H1 (cell line): ENCODE results near the gene E2F1. TPM values are rescaled to one million over a fixed set of nuclear protein-coding genes. Genes with fewer than 3 reads are reported as not detected.

ENCODE experiments used
- CTCF ChIA-PET: fragments of 300-600 bp; sonication (Branson Sonifier 250); formaldehyde crosslinking; loops from one replicate; lab custom pipeline; 2021; ENCODE audit not compliant: partially characterized antibody; lab: Charles Lee
- POLR2A ChIA-PET: fragments of 300-600 bp; sonication (Branson Sonifier 250); formaldehyde crosslinking; loops from one replicate; lab custom pipeline; 2021; ENCODE audit warnings: inconsistent platforms; ENCODE audit not compliant: partially characterized antibody; lab: Charles Lee
- DNase-seq, 2 experiments: peaks; one replicate each; pipeline versions ENCODE4 v3.0.0 to v3.0.0-alpha.2; 2010 to 2022; ENCODE audit warnings: low spot score in 2 of 2, low read depth in 1 of 2, mixed read lengths in 1 of 2
- FAIRE-seq: peaks from 2 replicates; lab custom pipeline; 2011; peaks lifted over from hg19 to GRCh38; lab: Jason Lieb, UNC
- H2AFZ ChIP-seq: 2 replicates; pipeline ENCODE4 v1.8.1; 2012; ENCODE audit warnings: low read length, inconsistent platforms
- H2AK5ac ChIP-seq: 2 replicates; pipeline ENCODE4 v1.6.1; 2013; ENCODE audit warnings: low read depth, low read length
- H2BK120ac ChIP-seq: replicated peaks from 2 replicates; pipeline ENCODE3; 2013; ENCODE audit warnings: low read depth, low read length, inconsistent platforms
- H2BK12ac ChIP-seq: 2 replicates; pipeline ENCODE4 v1.6.1; 2013; ENCODE audit warnings: low read depth, low read length
- H2BK15ac ChIP-seq: 2 replicates; pipeline ENCODE4 v1.6.1; 2013; ENCODE audit warnings: low read length
- H2BK20ac ChIP-seq: 2 replicates; pipeline ENCODE4 v1.6.1; 2013; ENCODE audit warnings: low read length
- H2BK5ac ChIP-seq: 2 replicates; pipeline ENCODE4 v1.6.1; 2013; ENCODE audit warnings: low read depth, low read length
- H3K14ac ChIP-seq: 2 replicates; pipeline ENCODE4 v1.6.1; 2013; ENCODE audit warnings: inconsistent platforms; ENCODE audit not compliant: insufficient read length
- H3K18ac ChIP-seq: 2 replicates; pipeline ENCODE4 v1.6.1; 2013; ENCODE audit warnings: low read length; ENCODE audit errors: extremely low read depth
- H3K23ac ChIP-seq: 2 replicates; pipeline ENCODE4 v1.6.1; 2013; ENCODE audit warnings: inconsistent platforms; ENCODE audit not compliant: insufficient read length
- H3K23me2 ChIP-seq: 2 replicates; pipeline ENCODE4 v1.6.1; 2013; ENCODE audit warnings: low read depth, low read length
- H3K27ac ChIP-seq: 2 replicates; pipeline ENCODE4 v1.6.1; 2011; ENCODE audit warnings: low read depth, low read length, inconsistent platforms
- H3K27me3 ChIP-seq, 4 experiments: replicated peaks in 1 of 4; 1 replicate in 1 of 4; 2 replicates in 3 of 4; pipeline versions ENCODE4 v1.6.1 to v1.8.1; 2011 to 2013; ENCODE audit warnings: low read length in 3 of 4, mild to moderate bottlenecking in 3 of 4, inconsistent platforms in 2 of 4, mixed read lengths in 2 of 4, moderate library complexity in 1 of 4; ENCODE audit not compliant: control insufficient read depth in 3 of 4, insufficient read depth in 3 of 4; ENCODE audit errors: extremely low read depth in 1 of 4
- H3K36me3 ChIP-seq, 4 experiments: 2 replicates each; pipeline versions ENCODE4 v1.6.1 to v1.8.1; 2011 to 2013; ENCODE audit warnings: mild to moderate bottlenecking in 4 of 4, low read length in 3 of 4, moderate library complexity in 2 of 4, control low read depth in 1 of 4, inconsistent platforms in 1 of 4; ENCODE audit not compliant: insufficient read depth in 4 of 4, control insufficient read depth in 2 of 4
- H3K4ac ChIP-seq: replicated peaks from 2 replicates; pipeline ENCODE3; 2013; ENCODE audit warnings: low read length, low read depth, mixed read lengths, inconsistent platforms; ENCODE audit not compliant: insufficient read length
- H3K4me1 ChIP-seq, 4 experiments: replicated peaks in 1 of 4; 1 replicate in 1 of 4; 2 replicates in 3 of 4; pipeline versions ENCODE4 v1.6.1 to v1.8.1; 2011 to 2013; ENCODE audit warnings: low read length in 3 of 4, inconsistent platforms in 2 of 4, mixed read lengths in 1 of 4; ENCODE audit not compliant: insufficient read depth in 4 of 4, control insufficient read depth in 3 of 4
- H3K4me2 ChIP-seq, 2 experiments: 2 replicates each; pipeline versions ENCODE4 v1.6.1 to v1.8.1; 2011 to 2013; ENCODE audit warnings: low read depth in 2 of 2, low read length in 2 of 2, control low read depth in 1 of 2, inconsistent platforms in 1 of 2, mild to moderate bottlenecking in 1 of 2; ENCODE audit not compliant: insufficient read depth in 1 of 2
- H3K4me3 ChIP-seq, 4 experiments: fragments of 200-600, 300-600 bp in 1 of 4; sonication (generic), shearing (Covaris generic), sonication (Bioruptor Twin) in 1 of 4; 2 replicates each; pipeline versions ENCODE4 v1.5.1 to v1.8.1; 2011 to 2016; ENCODE audit warnings: low read length in 4 of 4, low read depth in 3 of 4, control low read depth in 2 of 4, inconsistent platforms in 2 of 4, mild to moderate bottlenecking in 2 of 4, mixed read lengths in 1 of 4, moderate library complexity in 1 of 4; ENCODE audit not compliant: insufficient read depth in 2 of 4; ENCODE audit errors: extremely low read depth in 1 of 4
- H3K56ac ChIP-seq: replicated peaks from 2 replicates; pipeline ENCODE3; 2013; ENCODE audit warnings: low read depth, mild to moderate bottlenecking, mixed read lengths, low read length, inconsistent platforms; ENCODE audit not compliant: insufficient read length
- H3K79me1 ChIP-seq: 2 replicates; pipeline ENCODE4 v1.6.1; 2013; ENCODE audit warnings: low read depth, low read length, control low read depth
- H3K79me2 ChIP-seq, 2 experiments: 2 replicates each; pipeline versions ENCODE4 v1.6.1 to v1.8.1; 2012 to 2013; ENCODE audit warnings: low read length in 2 of 2, mild to moderate bottlenecking in 2 of 2, inconsistent platforms in 1 of 2; ENCODE audit not compliant: insufficient read depth in 2 of 2, control insufficient read depth in 1 of 2
- H3K9ac ChIP-seq, 4 experiments: replicated peaks in 1 of 4; 1 replicate in 1 of 4; 2 replicates in 3 of 4; pipeline versions ENCODE4 v1.6.1 to v1.8.1; 2011 to 2013; ENCODE audit warnings: low read depth in 3 of 4, low read length in 3 of 4, control low read depth in 2 of 4, mild to moderate bottlenecking in 2 of 4, moderate library complexity in 2 of 4, inconsistent platforms in 1 of 4; ENCODE audit errors: extremely low read depth in 1 of 4
- H3K9me3 ChIP-seq, 2 experiments: 2 replicates each; pipeline versions ENCODE4 v1.6.1 to v1.8.1; 2012 to 2013; ENCODE audit warnings: mild to moderate bottlenecking in 2 of 2, moderate library complexity in 2 of 2, control low read depth in 1 of 2, inconsistent platforms in 1 of 2, low read depth in 1 of 2, low read length in 1 of 2, mixed read lengths in 1 of 2; ENCODE audit not compliant: insufficient read depth in 2 of 2
- H4K20me1 ChIP-seq, 2 experiments: replicated peaks in 1 of 2; 2 replicates each; pipeline versions ENCODE3 to v1.8.1; 2011 to 2013; ENCODE audit warnings: inconsistent platforms in 2 of 2, low read length in 2 of 2, mild to moderate bottlenecking in 1 of 2; ENCODE audit not compliant: insufficient read depth in 2 of 2, control insufficient read depth in 1 of 2
- H4K5ac ChIP-seq: 2 replicates; pipeline ENCODE4 v1.6.1; 2013; ENCODE audit warnings: low read length, low read depth, mixed read lengths, inconsistent platforms; ENCODE audit not compliant: insufficient read length
- H4K8ac ChIP-seq: 2 replicates; pipeline ENCODE4 v1.8.0; 2013; ENCODE audit warnings: mild to moderate bottlenecking, moderate library complexity, low read length, inconsistent platforms; ENCODE audit not compliant: insufficient read depth; ENCODE audit errors: extremely low read depth
- H4K91ac ChIP-seq: replicated peaks from 2 replicates; pipeline ENCODE3; 2013; ENCODE audit warnings: low read length, mixed read lengths, inconsistent platforms; ENCODE audit not compliant: insufficient read length
- KDM1A ChIP-seq: fragments of 200-600, 300-600 bp; sonication (generic); IDR thresholded peaks from 2 replicates; pipeline ENCODE4 v1.7.1; 2016; ENCODE audit warnings: mild to moderate bottlenecking, low read length, borderline replicate concordance
- POLR2AphosphoS5 ChIP-seq: IDR thresholded peaks from 2 replicates; pipeline ENCODE4 v1.6.1; 2011; ENCODE audit warnings: low read depth, low read length
- WGBS, 2 experiments: shearing (Covaris generic) in 1 of 2; methylation state at CpG; one replicate each; pipeline versions ENCODE4 v1.1.6 to v1.1.7; 2013 to 2015; ENCODE audit warnings: low lambda C conversion rate in 2 of 2, mixed read lengths in 2 of 2, inconsistent platforms in 1 of 2, low coverage in 1 of 2, missing lambda C conversion rate in 1 of 2; ENCODE audit not compliant: insufficient replicate concordance in 2 of 2, insufficient coverage in 1 of 2, insufficient read length in 1 of 2; ENCODE audit errors: extremely low coverage in 1 of 2, missing lambda C conversion rate in 1 of 2; 5-methylcytosine and 5-hydroxymethylcytosine counted together
- polyA plus RNA-seq, 7 experiments: library from polyadenylated mRNA; depleted of rRNA in 3 of 7; stranded (reverse) in 5 of 7; unstranded in 2 of 7; fragments of >200 nt in 5 of 7; fragments of 200-250 nt in 2 of 7; gene quantifications; 1 replicate in 5 of 7; 2 replicates in 1 of 7; 4 replicates in 1 of 7; pipeline versions ENCODE4 v1.2.1 to v1.2.3, GENCODE V29; 2011 to 2013; ENCODE audit warnings: missing spikeins in 2 of 7, mixed read lengths in 2 of 7
- total RNA-seq: library from RNA; stranded (reverse); fragmentation: NEBNext Ultra II Directional; extraction: Animal tissue kit (Norgen Biotek cat#: 25700); gene quantifications from 2 replicates; pipeline ENCODE4 v1.2.1, GENCODE V29; 2021

Gene E2F1
- total and polyA plus RNA-seq, 2 of the 8 experiments (the other 6 are each of a cell fraction or from before 2014, with no cell fraction given): 33.4 to 35.8 TPM

- TF ChIP-seq POLR2AphosphoS5 (0 out of 2 replicates have a peak, but pooled peaks have one; percentile 26), KDM1A (no peak)
- Histone ChIP-seq H3K56ac (no peak overlapping the region), H4K5ac (no peak overlapping the region), H3K4me2 (no peak overlapping the region), H3K4me1 (peaks cover 0 to 9% (median under 1%) of the 10 kb centered on the region in 4 experiments; a peak in 4 of 7 replicates), H3K14ac (no peak overlapping the region), H3K79me1 (no peaks in the 10 kb centered on the region), H2AFZ (no peak overlapping the region), H2BK12ac (no peak overlapping the region), H3K27ac (no peak overlapping the region), H2BK120ac (no peak overlapping the region), H2BK20ac (no peak overlapping the region), H3K23me2 (no peaks in the 10 kb centered on the region), H2AK5ac (no peak overlapping the region), H3K79me2 (no peaks in the 10 kb centered on the region), H2BK5ac (no peak overlapping the region), H4K91ac (no peak overlapping the region), H4K8ac (no peak overlapping the region; the same call in 1 of the 2 replicates), H4K20me1 (peaks cover 0 to 4% of the 10 kb centered on the region in 2 experiments), H3K27me3 (no peaks in the 10 kb centered on the region), H3K36me3 (peaks cover 0 to 11% (median 0%) of the 10 kb centered on the region in 4 experiments; a peak in 2 of 8 replicates), H3K9me3 (no peaks in the 10 kb centered on the region), H3K9ac (no peak overlapping the region), H2BK15ac (no peak overlapping the region), H3K23ac (no peak overlapping the region), H3K18ac (no peak overlapping the region), H3K4me3 (no peak overlapping the region), H3K4ac (no peak overlapping the region)
- DNase-seq: no peak
- POLR2A ChIA-PET: interaction anchor here (0.9 kb wide), 1 partner anchor 15 kb away, joined by 3 read pairs; no protein-coding TSS in a partner anchor
- CTCF ChIA-PET: interaction anchor here (0.7 to 1.6 kb wide), 4 partner anchors 11 to 215 kb away, joined by 3 to 5 read pairs (median 3); no protein-coding TSS in a partner anchor
- FAIRE-seq: no peak
- WGBS, 2 experiments: 88% methylated on average over 19 of the region's 19 CpGs; no CpG with 5 or more reads in 1 of the 2 experiments
Measured at GRCh38 chr20:33649201-33649681, 36.9 kb downstream of the E2F1 start.
